ENCODE data around the gene TICAM1. TPM values are rescaled to one million over a fixed set of nuclear protein-coding genes. Genes with fewer than 3 reads are reported as not detected.

The TICAM1 gene
- total and polyA plus RNA-seq, 2 of the 13 experiments (the other 11 are each of a cell fraction or from before 2014, with no cell fraction given) = 0.33 to 0.95 TPM

DNA sequence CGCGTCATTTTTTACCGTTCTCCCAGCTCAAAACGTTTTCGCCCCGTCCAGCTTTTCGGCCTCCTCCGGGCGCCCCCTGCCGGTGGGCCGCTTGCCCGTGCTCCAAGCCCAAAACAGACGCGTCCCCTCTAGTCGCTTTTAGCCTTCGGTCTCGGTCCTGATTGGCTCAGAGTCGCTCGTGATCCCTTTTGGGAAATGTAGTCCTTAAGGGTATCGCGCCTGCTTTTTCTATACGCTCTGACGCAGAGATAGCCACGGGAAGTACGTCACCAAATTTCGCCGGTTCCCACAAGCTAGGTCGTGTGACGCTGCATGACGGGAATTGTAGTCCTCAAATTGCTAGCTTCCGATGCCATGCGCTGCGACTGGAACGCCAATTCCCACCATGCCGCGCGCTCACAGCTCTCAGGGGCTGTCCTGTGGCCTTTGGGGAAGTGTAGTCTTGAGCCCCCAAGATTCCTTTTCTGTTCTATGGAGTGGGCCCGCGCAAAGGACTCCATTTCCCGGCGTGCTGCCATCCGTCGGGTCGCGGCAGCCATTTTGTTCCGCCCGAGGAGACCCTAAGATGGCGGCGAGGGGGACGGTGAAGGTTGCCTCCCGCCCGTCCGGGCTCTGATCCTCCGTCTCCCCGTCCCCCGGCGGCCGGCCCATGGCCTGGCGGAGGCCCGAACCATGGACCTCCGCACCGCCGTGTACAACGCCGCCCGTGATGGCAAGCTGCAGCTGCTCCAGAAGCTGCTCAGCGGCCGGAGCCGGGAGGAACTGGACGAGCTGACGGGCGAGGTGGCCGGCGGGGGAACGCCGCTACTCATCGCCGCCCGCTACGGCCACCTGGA is 40.1 kb downstream of the TICAM1 start, which contains the start of gene FEM1A (continued):
- TF ChIP-seq ZNF687 (CRISPR knock-in tag; IDR thresholded peaks at IDR 0.05) (no peak; the same call in 1 of the 2 replicates), ZNF761 (CRISPR knock-in tag; conservative IDR thresholded peaks at IDR 0.05) (no peak; the same call in 1 of the 2 replicates), ZNF704 (CRISPR knock-in tag; IDR thresholded peaks at IDR 0.05; ENCODE audit: borderline replicate concordance) (no peak; the same call in 1 of the 2 replicates), TRIM24 (CRISPR knock-in tag; IDR thresholded peaks at IDR 0.05) (no peak), ZBTB10 (CRISPR knock-in tag; IDR thresholded peaks at IDR 0.05; ENCODE audit: borderline replicate concordance) (no peak), ZMYM3 (CRISPR knock-in tag; IDR thresholded peaks at IDR 0.05) (no peak), FOXJ3 (CRISPR knock-in tag; IDR thresholded peaks at IDR 0.05; ENCODE audit: borderline replicate concordance) (no peak), MEIS1 (CRISPR knock-in tag; IDR thresholded peaks at IDR 0.05; ENCODE audit: borderline replicate concordance) (no peak; the same call in 1 of the 2 replicates), TBX2 (CRISPR knock-in tag; IDR thresholded peaks at IDR 0.05; ENCODE audit: borderline replicate concordance) (peak; percentile 80), KDM1A (CRISPR knock-in tag; IDR thresholded peaks at IDR 0.05) (no peak), ZNF788 (CRISPR knock-in tag; IDR thresholded peaks at IDR 0.05; ENCODE audit: borderline replicate concordance) (peak; percentile 29; the same call in 1 of the 2 replicates), RFXAP (CRISPR knock-in tag; IDR thresholded peaks at IDR 0.05; ENCODE audit: borderline replicate concordance) (no peak; the same call in 1 of the 2 replicates), ZNF468 (CRISPR knock-in tag; IDR thresholded peaks at IDR 0.05) (no peak), ZSCAN25 (CRISPR knock-in tag; IDR thresholded peaks at IDR 0.05) (no peak; the same call in 1 of the 2 replicates), CREM (IDR thresholded peaks at IDR 0.05) (peak; percentile 100), CREM (CRISPR knock-in tag; IDR thresholded peaks at IDR 0.05) (peak; percentile 76), KMT2A (CRISPR knock-in tag; IDR thresholded peaks at IDR 0.05) (peak; percentile 82), NCOA1 (CRISPR knock-in tag; IDR thresholded peaks at IDR 0.05) (no peak), MEIS2 (CRISPR knock-in tag; IDR thresholded peaks at IDR 0.05) (no peak), MXI1 (IDR thresholded peaks at IDR 0.05; ENCODE audit: borderline replicate concordance, low read depth, low read length) (peak; percentile 90; the same call in 1 of the 3 replicates)
- TF ChIP-seq, protein P1, sequence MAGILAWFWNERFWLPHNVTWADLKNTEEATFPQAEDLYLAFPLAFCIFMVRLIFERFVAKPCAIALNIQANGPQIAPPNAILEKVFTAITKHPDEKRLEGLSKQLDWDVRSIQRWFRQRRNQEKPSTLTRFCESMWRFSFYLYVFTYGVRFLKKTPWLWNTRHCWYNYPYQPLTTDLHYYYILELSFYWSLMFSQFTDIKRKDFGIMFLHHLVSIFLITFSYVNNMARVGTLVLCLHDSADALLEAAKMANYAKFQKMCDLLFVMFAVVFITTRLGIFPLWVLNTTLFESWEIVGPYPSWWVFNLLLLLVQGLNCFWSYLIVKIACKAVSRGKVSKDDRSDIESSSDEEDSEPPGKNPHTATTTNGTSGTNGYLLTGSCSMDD (CRISPR knock-in tag; IDR thresholded peaks at IDR 0.05) = no peak

Measured in HepG2 (cell line).